ENCODE results near the gene ABI3BP. TPM values are rescaled to one million over a fixed set of nuclear protein-coding genes. Genes with fewer than 3 reads are reported as not detected.

ABI3BP gene
- total RNA-seq, 1 experiment from 2014 or later: 0.10 TPM

GRCh38 chr3:100769693-100770092, 223.5 kb downstream of the ABI3BP start:
- DNase-seq (ENCODE audit: low read depth): no peak
- in situ Hi-C loops (cut with HindIII; ENCODE audit: low pct_unique_long_range_greater_than_20kb, low sequenced_read_pairs): no loop called here

DNA sequence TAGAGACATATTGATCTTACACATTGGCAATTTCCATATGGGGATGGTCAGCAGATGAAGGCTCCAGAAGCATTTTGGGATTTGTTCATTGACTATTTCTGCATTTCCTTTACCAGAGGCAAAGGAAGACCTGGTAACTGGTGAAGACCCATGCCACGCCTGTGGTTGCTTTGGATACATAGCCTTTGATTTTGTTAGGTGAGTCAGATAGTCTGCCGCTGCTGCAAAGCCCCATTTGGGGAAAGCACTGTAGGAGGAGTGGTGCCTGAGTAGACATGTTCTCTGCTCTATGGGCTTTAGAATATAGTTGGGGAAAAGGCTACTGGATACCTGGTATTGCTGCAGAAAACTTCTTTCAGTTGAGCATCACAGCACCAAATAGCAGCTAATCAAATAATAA, 227.2 kb downstream of the ABI3BP start:
- in situ Hi-C loops (cut with HindIII; ENCODE audit: low pct_unique_long_range_greater_than_20kb, low sequenced_read_pairs): no loop called here
- DNase-seq (ENCODE audit: low read depth): no peak

DNA sequence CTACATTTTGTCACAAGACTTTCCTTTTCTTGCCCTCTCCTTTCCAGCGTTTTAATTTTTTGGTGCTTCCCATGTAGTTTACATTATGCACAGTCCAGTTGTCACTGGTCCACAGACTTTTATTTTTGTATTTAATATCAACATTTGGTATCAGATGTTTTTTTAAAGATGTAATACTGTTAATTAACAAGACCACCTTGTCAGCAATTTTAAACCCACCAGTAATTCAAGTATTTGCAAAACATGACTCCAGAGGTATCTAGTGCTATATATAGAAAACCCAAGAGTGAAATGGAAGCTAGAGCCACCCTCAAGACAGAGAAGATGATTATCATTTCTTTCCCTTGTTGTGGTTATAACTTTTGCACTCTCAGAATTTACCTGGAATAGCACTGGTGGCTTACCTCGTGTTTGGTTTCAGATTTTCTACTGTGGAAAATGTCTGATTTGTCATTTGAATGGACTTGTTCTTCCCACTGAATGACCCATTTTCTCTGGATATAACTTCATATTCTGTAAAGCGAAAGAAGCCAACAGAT, 227.7 kb downstream of the ABI3BP start:
- in situ Hi-C loops (cut with HindIII; ENCODE audit: low pct_unique_long_range_greater_than_20kb, low sequenced_read_pairs): no loop called here
- DNase-seq (ENCODE audit: low read depth): no peak

DNA sequence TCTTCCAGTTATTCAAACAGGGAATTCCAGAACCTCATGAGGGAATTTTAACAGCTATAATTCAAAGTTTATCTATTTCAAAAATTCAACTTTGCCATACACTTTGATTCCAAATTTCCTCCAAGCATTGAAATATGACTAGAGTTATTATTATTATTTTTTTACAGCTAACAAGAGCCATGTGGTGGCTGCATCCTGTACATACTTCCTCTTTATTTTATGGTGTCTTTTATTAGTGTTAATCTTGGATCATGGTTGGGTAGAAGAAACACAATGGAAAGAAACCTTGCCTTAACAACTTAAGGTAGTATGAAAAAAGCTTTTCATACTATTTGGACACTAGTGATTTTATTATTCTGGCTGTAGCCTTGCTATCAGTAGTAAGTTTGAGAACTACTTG, 231.3 kb downstream of the ABI3BP start:
- DNase-seq (ENCODE audit: low read depth): no peak
- in situ Hi-C loops (cut with HindIII; ENCODE audit: low pct_unique_long_range_greater_than_20kb, low sequenced_read_pairs): no loop called here

- in situ Hi-C loops (cut with HindIII; ENCODE audit: low pct_unique_long_range_greater_than_20kb, low sequenced_read_pairs): no loop called here
- DNase-seq (ENCODE audit: low read depth): no peak
These were observed 231.8 kb downstream of the ABI3BP start for GRCh38 chr3:100761211-100761942.

- DNase-seq (ENCODE audit: low read depth): no peak
- in situ Hi-C loops (cut with HindIII; ENCODE audit: low pct_unique_long_range_greater_than_20kb, low sequenced_read_pairs): no loop called here
These were observed 232.8 kb downstream of the ABI3BP start for GRCh38 chr3:100760377-100760776.

DNA sequence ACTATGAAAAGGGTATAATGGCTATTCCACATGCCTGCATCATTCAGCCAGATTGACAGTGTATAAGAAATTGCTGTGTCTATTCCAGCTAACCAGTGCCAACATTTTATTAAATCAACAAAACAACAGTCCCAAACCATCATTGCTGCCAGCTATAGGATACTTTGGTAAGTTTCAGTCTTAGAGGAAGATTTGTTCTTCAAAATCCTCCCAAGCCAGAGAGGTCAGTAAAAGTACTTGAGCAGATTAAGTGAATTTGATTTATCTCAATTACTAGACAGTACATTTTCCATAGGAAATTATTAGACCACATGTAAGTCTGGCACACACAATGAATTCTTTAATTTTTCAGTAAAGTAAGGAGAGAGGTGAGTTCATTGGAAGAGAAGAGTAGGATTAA, 233.3 kb downstream of the ABI3BP start:
- DNase-seq (ENCODE audit: low read depth): no peak
- in situ Hi-C loops (cut with HindIII; ENCODE audit: low pct_unique_long_range_greater_than_20kb, low sequenced_read_pairs): no loop called here

GRCh38 chr3:100759159-100759558, 234.1 kb downstream of the ABI3BP start:
- in situ Hi-C loops (cut with HindIII; ENCODE audit: low pct_unique_long_range_greater_than_20kb, low sequenced_read_pairs): no loop called here
- no peak for DNase-seq (ENCODE audit: low read depth)

DNA sequence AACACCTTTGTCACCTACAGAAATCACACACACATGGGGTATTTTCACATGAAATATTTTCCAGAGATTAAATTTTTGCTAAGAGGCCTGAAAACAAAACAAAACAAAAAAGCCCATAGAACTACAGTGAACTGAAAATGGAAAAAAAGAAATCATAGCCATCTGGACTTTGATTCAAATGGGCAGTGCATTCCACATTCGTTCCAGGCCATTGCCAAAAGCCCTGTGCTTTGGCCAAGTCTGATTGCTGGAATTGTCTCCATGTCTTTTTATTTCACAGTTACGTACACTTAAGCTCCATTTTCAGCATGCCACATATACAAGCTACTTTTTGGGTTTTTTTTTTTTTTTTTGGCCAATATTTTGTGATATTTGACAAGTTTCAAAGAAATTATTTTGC, 236.8 kb downstream of the ABI3BP start:
- DNase-seq (ENCODE audit: low read depth): no peak
- in situ Hi-C loops (cut with HindIII; ENCODE audit: low pct_unique_long_range_greater_than_20kb, low sequenced_read_pairs): no loop called here

- in situ Hi-C loops (cut with HindIII; ENCODE audit: low pct_unique_long_range_greater_than_20kb, low sequenced_read_pairs): no loop called here
- no peak for DNase-seq (ENCODE audit: low read depth)
These were observed 238.5 kb downstream of the ABI3BP start for GRCh38 chr3:100754563-100755334.

- DNase-seq (ENCODE audit: low read depth): no peak
- in situ Hi-C loops (cut with HindIII; ENCODE audit: low pct_unique_long_range_greater_than_20kb, low sequenced_read_pairs): no loop called here
These were observed 239.4 kb downstream of the ABI3BP start for GRCh38 chr3:100753846-100754245.

GRCh38 chr3:100748967-100749366, 244.3 kb downstream of the ABI3BP start:
- DNase-seq (ENCODE audit: low read depth): no peak
- in situ Hi-C loops (cut with HindIII; ENCODE audit: low pct_unique_long_range_greater_than_20kb, low sequenced_read_pairs): no loop called here

GRCh38 chr3:100748220-100748619, 245.0 kb downstream of the ABI3BP start:
- no peak for DNase-seq (ENCODE audit: low read depth)
- in situ Hi-C loops (cut with HindIII; ENCODE audit: low pct_unique_long_range_greater_than_20kb, low sequenced_read_pairs): no loop called here

- no peak for DNase-seq (ENCODE audit: low read depth)
- in situ Hi-C loops (cut with HindIII; ENCODE audit: low pct_unique_long_range_greater_than_20kb, low sequenced_read_pairs): no loop called here
These were observed 247.1 kb downstream of the ABI3BP start for GRCh38 chr3:100746092-100746491.

DNA sequence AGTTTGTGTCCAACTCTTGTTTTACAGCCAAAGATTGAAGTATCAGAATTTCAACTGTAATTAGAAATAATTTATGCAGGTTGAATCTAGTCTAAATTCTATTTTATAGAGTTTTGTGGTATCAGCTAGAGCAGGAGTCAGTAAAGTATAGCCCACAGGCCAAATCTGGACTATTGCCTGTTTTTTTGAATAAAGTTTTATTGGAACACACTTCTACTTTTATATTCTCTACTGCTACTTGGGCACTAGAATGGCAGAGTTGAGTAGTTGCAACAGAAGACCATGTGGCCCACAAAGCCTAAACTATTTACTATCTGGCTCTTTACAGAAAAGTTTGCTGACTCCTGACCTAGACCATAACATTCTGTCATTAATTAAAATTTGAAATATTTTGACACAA, 247.6 kb downstream of the ABI3BP start:
- in situ Hi-C loops (cut with HindIII; ENCODE audit: low pct_unique_long_range_greater_than_20kb, low sequenced_read_pairs): no loop called here
- DNase-seq (ENCODE audit: low read depth): no peak

- in situ Hi-C loops (cut with HindIII; ENCODE audit: low pct_unique_long_range_greater_than_20kb, low sequenced_read_pairs): no loop called here
- DNase-seq (ENCODE audit: low read depth): no peak
These were observed 248.6 kb downstream of the ABI3BP start for GRCh38 chr3:100744671-100745070.

GRCh38 chr3:100743535-100743934, 249.7 kb downstream of the ABI3BP start:
- in situ Hi-C loops (cut with HindIII; ENCODE audit: low pct_unique_long_range_greater_than_20kb, low sequenced_read_pairs): no loop called here
- DNase-seq (ENCODE audit: low read depth): no peak

GRCh38 chr3:100740207-100740606, 253.0 kb downstream of the ABI3BP start:
- DNase-seq (ENCODE audit: low read depth): no peak
- in situ Hi-C loops (cut with HindIII; ENCODE audit: low pct_unique_long_range_greater_than_20kb, low sequenced_read_pairs): no loop called here

GRCh38 chr3:100737334-100737733, 255.9 kb downstream of the ABI3BP start:
- in situ Hi-C loops (cut with HindIII; ENCODE audit: low pct_unique_long_range_greater_than_20kb, low sequenced_read_pairs): no loop called here
- peak; percentile 14 for DNase-seq (ENCODE audit: low read depth)
